Measurements from ENCODE around the gene ASB2.

Gene ASB2

GRCh38 chr14:93976477-93977057 is at the start of gene ASB2:
Gene ASB2 (minus strand): TSS chr14:93976570. CDS start chr14:93964539, 12,031 bp downstream.
- Histone ChIP-seq H3K27me3 (ENCODE audit: insufficient read depth, low read length) (no peaks in the 10 kb centered on the region), H3K4me1 (ENCODE audit: insufficient read depth, low read length) (no peaks in the 10 kb centered on the region), H2AFZ (ENCODE audit: low read depth, low read length) (no peak within 1 kb of the TSS), H3K9me3 (ENCODE audit: low read length) (no peaks in the 10 kb centered on the region), H3K36me3 (ENCODE audit: insufficient read depth, low read length) (no peaks in the 10 kb centered on the region), H3K4me3 (ENCODE audit: low read length) (no peak within 1 kb of the TSS)

DNA sequence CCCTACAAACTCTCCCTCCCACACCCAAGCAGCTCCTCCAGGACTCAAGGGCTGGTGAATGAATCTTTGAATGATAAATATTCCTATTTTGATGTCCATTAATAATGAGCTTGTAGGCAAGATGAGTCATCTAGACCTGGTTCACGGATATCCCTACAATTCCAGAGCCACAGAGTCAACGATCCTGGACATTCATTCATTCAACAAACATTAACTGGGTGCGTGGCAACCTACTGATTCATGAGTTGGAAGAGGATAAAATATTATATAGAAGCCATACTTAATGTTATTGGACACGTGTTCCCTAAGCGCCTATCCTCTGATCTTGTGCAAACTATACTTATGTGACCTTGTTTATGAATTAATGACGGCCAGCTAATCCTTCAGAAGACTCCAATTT is 49.4 kb upstream of the ASB2 start:
- Histone ChIP-seq H3K27me3 (ENCODE audit: insufficient read depth, low read length) (no peaks in the 10 kb centered on the region), H2AFZ (ENCODE audit: low read depth, low read length) (peak overlapping the region; percentile 43), H3K36me3 (ENCODE audit: insufficient read depth, low read length) (no peaks in the 10 kb centered on the region), H3K9me3 (ENCODE audit: low read length) (no peaks in the 10 kb centered on the region), H3K4me1 (ENCODE audit: insufficient read depth, low read length) (peaks cover 11% of the 10 kb centered on the region), H3K4me3 (ENCODE audit: low read length) (peak overlapping the region; percentile 52)

GRCh38 chr14:94024549-94024948 is 48.2 kb upstream of the ASB2 start:
- no peaks in the 10 kb centered on the region for H3K9me3 ChIP-seq (ENCODE audit: low read length)
- H3K36me3 ChIP-seq (ENCODE audit: insufficient read depth, low read length), result no peaks in the 10 kb centered on the region
- peaks cover 11% of the 10 kb centered on the region for H3K4me1 ChIP-seq (ENCODE audit: insufficient read depth, low read length)
- H2AFZ ChIP-seq (ENCODE audit: low read depth, low read length), result no peak overlapping the region
- H3K4me3 ChIP-seq (ENCODE audit: low read length), result no peak overlapping the region
- H3K27me3 ChIP-seq (ENCODE audit: insufficient read depth, low read length), result no peaks in the 10 kb centered on the region

- Histone ChIP-seq H2AFZ (ENCODE audit: low read depth, low read length) (no peak overlapping the region), H3K9me3 (ENCODE audit: low read length) (no peaks in the 10 kb centered on the region), H3K4me1 (ENCODE audit: insufficient read depth, low read length) (peaks cover 11% of the 10 kb centered on the region), H3K4me3 (ENCODE audit: low read length) (no peak overlapping the region), H3K27me3 (ENCODE audit: insufficient read depth, low read length) (peaks cover 3% of the 10 kb centered on the region), H3K36me3 (ENCODE audit: insufficient read depth, low read length) (no peaks in the 10 kb centered on the region)
Observed at GRCh38 chr14:94022532-94023411, 46.4 kb upstream of the ASB2 start.

- Histone ChIP-seq H3K27me3 (ENCODE audit: insufficient read depth, low read length) (peaks cover 3% of the 10 kb centered on the region), H3K9me3 (ENCODE audit: low read length) (no peaks in the 10 kb centered on the region), H2AFZ (ENCODE audit: low read depth, low read length) (no peak overlapping the region), H3K4me1 (ENCODE audit: insufficient read depth, low read length) (peaks cover 11% of the 10 kb centered on the region), H3K4me3 (ENCODE audit: low read length) (no peak overlapping the region), H3K36me3 (ENCODE audit: insufficient read depth, low read length) (no peaks in the 10 kb centered on the region)
Observed at GRCh38 chr14:94021416-94022157, 45.2 kb upstream of the ASB2 start.

GRCh38 chr14:94021001-94021400 is 44.6 kb upstream of the ASB2 start:
- Histone ChIP-seq H3K9me3 (ENCODE audit: low read length) (no peaks in the 10 kb centered on the region), H2AFZ (ENCODE audit: low read depth, low read length) (no peak overlapping the region)

GRCh38 chr14:94020267-94020666 is 43.9 kb upstream of the ASB2 start:
- H3K4me3 ChIP-seq (ENCODE audit: low read length), result no peak overlapping the region
- H3K36me3 ChIP-seq (ENCODE audit: insufficient read depth, low read length), result no peaks in the 10 kb centered on the region
- H3K9me3 ChIP-seq (ENCODE audit: low read length), result peaks cover 2% of the 10 kb centered on the region
- H3K27me3 ChIP-seq (ENCODE audit: insufficient read depth, low read length), result peaks cover 8% of the 10 kb centered on the region
- H3K4me1 ChIP-seq (ENCODE audit: insufficient read depth, low read length), result peaks cover 11% of the 10 kb centered on the region
- no peak overlapping the region for H2AFZ ChIP-seq (ENCODE audit: low read depth, low read length)

More at GRCh38 chr14:94021001-94021400, 44.6 kb upstream of the ASB2 start:
- H3K4me1 ChIP-seq (ENCODE audit: insufficient read depth, low read length), result peaks cover 11% of the 10 kb centered on the region
- H3K4me3 ChIP-seq (ENCODE audit: low read length), result no peak overlapping the region
- peaks cover 3% of the 10 kb centered on the region for H3K27me3 ChIP-seq (ENCODE audit: insufficient read depth, low read length)
- H3K36me3 ChIP-seq (ENCODE audit: insufficient read depth, low read length), result no peaks in the 10 kb centered on the region

- Histone ChIP-seq H3K27me3 (ENCODE audit: insufficient read depth, low read length) (peaks cover 9% of the 10 kb centered on the region), H3K9me3 (ENCODE audit: low read length) (peaks cover 2% of the 10 kb centered on the region), H3K4me3 (ENCODE audit: low read length) (no peak overlapping the region), H3K4me1 (ENCODE audit: insufficient read depth, low read length) (peaks cover 11% of the 10 kb centered on the region), H2AFZ (ENCODE audit: low read depth, low read length) (no peak overlapping the region), H3K36me3 (ENCODE audit: insufficient read depth, low read length) (no peaks in the 10 kb centered on the region)
Observed at GRCh38 chr14:94019329-94019728, 43.0 kb upstream of the ASB2 start.

DNA sequence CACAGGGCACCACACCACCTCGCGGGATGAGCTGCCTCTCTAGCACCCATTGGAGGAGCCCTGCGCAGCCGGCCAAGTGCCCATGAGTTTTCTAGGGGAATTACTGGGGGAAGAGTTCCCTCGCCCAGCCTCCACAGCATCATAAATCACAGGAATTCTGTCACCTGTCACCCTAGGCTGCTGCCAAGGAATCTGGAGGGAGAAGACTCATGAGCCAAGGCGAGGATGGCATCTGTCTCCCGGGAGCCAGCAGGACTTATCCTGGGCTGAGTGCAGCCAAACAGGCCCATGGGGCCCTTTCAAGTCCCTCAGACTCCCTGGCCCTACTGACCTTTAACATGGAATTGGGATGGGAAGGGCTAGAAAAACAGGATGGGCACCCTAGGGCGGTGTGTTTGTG is 41.9 kb upstream of the ASB2 start:
- H3K36me3 ChIP-seq (ENCODE audit: insufficient read depth, low read length), result no peaks in the 10 kb centered on the region
- H3K27me3 ChIP-seq (ENCODE audit: insufficient read depth, low read length), result peaks cover 9% of the 10 kb centered on the region
- no peak overlapping the region for H2AFZ ChIP-seq (ENCODE audit: low read depth, low read length)
- H3K4me3 ChIP-seq (ENCODE audit: low read length), result no peak overlapping the region
- peaks cover 11% of the 10 kb centered on the region for H3K4me1 ChIP-seq (ENCODE audit: insufficient read depth, low read length)
- H3K9me3 ChIP-seq (ENCODE audit: low read length), result peaks cover 2% of the 10 kb centered on the region

DNA sequence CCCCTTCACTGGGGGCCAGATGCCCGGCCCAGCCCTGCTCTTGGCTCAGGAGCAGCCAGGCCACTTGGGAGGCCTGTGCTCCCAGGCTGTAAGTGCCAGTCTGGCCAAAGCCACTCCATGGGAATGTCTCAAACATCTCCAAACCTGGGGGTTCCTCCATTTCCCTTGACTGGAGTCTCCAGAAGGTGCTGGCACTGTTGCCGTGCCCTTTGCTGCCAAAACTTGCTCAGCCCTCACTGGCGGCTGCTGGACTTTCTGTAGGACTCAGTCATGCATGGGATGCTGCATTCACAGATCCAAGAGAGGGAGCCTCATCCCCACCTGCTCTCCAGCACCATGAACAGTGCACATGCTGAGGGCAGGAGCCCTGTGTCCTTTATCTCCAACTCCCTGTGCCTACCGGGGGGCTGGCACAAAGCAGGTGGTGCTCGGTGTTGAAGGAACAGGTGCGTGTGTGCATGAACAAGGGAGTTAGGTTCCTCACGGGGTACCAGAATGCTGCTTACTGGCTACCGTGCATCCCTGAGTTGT is 40.1 kb upstream of the ASB2 start:
- Histone ChIP-seq H2AFZ (ENCODE audit: low read depth, low read length) (no peak overlapping the region), H3K9me3 (ENCODE audit: low read length) (peaks cover 2% of the 10 kb centered on the region), H3K36me3 (ENCODE audit: insufficient read depth, low read length) (no peaks in the 10 kb centered on the region), H3K4me1 (ENCODE audit: insufficient read depth, low read length) (no peaks in the 10 kb centered on the region), H3K27me3 (ENCODE audit: insufficient read depth, low read length) (peaks cover 9% of the 10 kb centered on the region), H3K4me3 (ENCODE audit: low read length) (no peak overlapping the region)

- Histone ChIP-seq H3K4me3 (ENCODE audit: low read length) (no peak overlapping the region), H3K27me3 (ENCODE audit: insufficient read depth, low read length) (peaks cover 9% of the 10 kb centered on the region), H3K36me3 (ENCODE audit: insufficient read depth, low read length) (no peaks in the 10 kb centered on the region), H3K9me3 (ENCODE audit: low read length) (peaks cover 2% of the 10 kb centered on the region), H2AFZ (ENCODE audit: low read depth, low read length) (no peak overlapping the region), H3K4me1 (ENCODE audit: insufficient read depth, low read length) (no peaks in the 10 kb centered on the region)
Observed at GRCh38 chr14:94015223-94015622, 38.9 kb upstream of the ASB2 start.

GRCh38 chr14:94014382-94014781 is 38.0 kb upstream of the ASB2 start:
- Histone ChIP-seq H3K4me3 (ENCODE audit: low read length) (no peak overlapping the region), H2AFZ (ENCODE audit: low read depth, low read length) (no peak overlapping the region), H3K27me3 (ENCODE audit: insufficient read depth, low read length) (peaks cover 9% of the 10 kb centered on the region), H3K36me3 (ENCODE audit: insufficient read depth, low read length) (no peaks in the 10 kb centered on the region), H3K4me1 (ENCODE audit: insufficient read depth, low read length) (no peaks in the 10 kb centered on the region), H3K9me3 (ENCODE audit: low read length) (peaks cover 2% of the 10 kb centered on the region)

DNA sequence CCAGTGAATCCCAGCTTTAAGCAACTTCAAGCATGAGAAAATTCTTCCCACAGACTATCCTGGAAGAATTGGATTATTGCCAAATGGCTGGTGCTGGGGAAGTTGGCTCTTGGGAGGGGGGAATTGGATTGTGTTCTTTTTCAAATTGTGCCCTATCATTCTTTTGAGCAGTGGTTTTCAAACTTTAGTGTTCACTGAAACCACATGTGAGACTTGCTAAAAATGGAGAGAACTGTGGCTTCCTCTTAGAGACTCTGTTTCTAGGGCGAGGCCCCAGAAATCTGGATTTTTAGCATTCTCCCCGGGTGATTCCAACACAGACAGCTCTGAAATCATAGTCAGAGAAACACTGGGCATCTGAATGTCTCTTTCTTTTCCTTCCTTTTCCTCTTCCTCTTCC is 35.4 kb upstream of the ASB2 start:
- H3K9me3 ChIP-seq (ENCODE audit: low read length), result peaks cover 5% of the 10 kb centered on the region
- H2AFZ ChIP-seq (ENCODE audit: low read depth, low read length), result no peak overlapping the region
- H3K4me3 ChIP-seq (ENCODE audit: low read length), result no peak overlapping the region
- peaks cover 9% of the 10 kb centered on the region for H3K27me3 ChIP-seq (ENCODE audit: insufficient read depth, low read length)
- H3K36me3 ChIP-seq (ENCODE audit: insufficient read depth, low read length), result no peaks in the 10 kb centered on the region
- H3K4me1 ChIP-seq (ENCODE audit: insufficient read depth, low read length), result no peaks in the 10 kb centered on the region
